GM19238 (cell line): ENCODE results near the gene TENT4A.
"Not testable (repeated sequence)": the region's sequence is repeated elsewhere in the genome, so short reads cannot be mapped to it uniquely, and the experiment has no call there.

Source experiments
- DNase-seq: peaks from one replicate; pipeline ENCODE4 v3.0.0; 2011; ENCODE audit warnings: low spot score; ENCODE audit not compliant: insufficient read length

TENT4A gene

GRCh38 chr5:6713274-6714225 lies at the start of gene TENT4A:
TSS of gene TENT4A (plus strand) at chr5:6713432. CDS start at chr5:6713984, 552 bp downstream.
- peak; percentile 41 for DNase-seq

GRCh38 chr5:6666762-6667161 lies 46.5 kb upstream of the TENT4A start:
- DNase-seq = no peak

GRCh38 chr5:6667648-6668047 lies 45.6 kb upstream of the TENT4A start:
- no peak for DNase-seq

- DNase-seq = not testable (repeated sequence)
Observed at GRCh38 chr5:6668717-6669116, 44.5 kb upstream of the TENT4A start.

GRCh38 chr5:6673031-6673430 lies 40.2 kb upstream of the TENT4A start:
- no peak for DNase-seq

- DNase-seq = no peak
Observed at GRCh38 chr5:6673963-6674362, 39.3 kb upstream of the TENT4A start.

- DNase-seq = no peak
Observed at GRCh38 chr5:6674421-6674820, 38.8 kb upstream of the TENT4A start.

- no peak for DNase-seq
Observed at GRCh38 chr5:6674886-6675285, 38.3 kb upstream of the TENT4A start.

- no peak for DNase-seq
Observed at GRCh38 chr5:6675784-6676491, 37.3 kb upstream of the TENT4A start.

GRCh38 chr5:6676702-6677101 lies 36.5 kb upstream of the TENT4A start:
- DNase-seq = no peak

- no peak for DNase-seq
Observed at GRCh38 chr5:6678385-6678784, 34.8 kb upstream of the TENT4A start.

GRCh38 chr5:6680922-6681321 lies 32.3 kb upstream of the TENT4A start:
- no peak for DNase-seq

GRCh38 chr5:6681682-6682081 lies 31.6 kb upstream of the TENT4A start:
- DNase-seq = no peak

- DNase-seq = no peak
Observed at GRCh38 chr5:6682239-6682638, 31.0 kb upstream of the TENT4A start.

GRCh38 chr5:6683241-6683640 lies 30.0 kb upstream of the TENT4A start:
- DNase-seq = no peak

- DNase-seq = no peak
Observed at GRCh38 chr5:6684075-6684474, 29.2 kb upstream of the TENT4A start.

GRCh38 chr5:6686501-6686900 lies 26.7 kb upstream of the TENT4A start:
- DNase-seq = no peak

- DNase-seq = no peak
Observed at GRCh38 chr5:6686915-6687409, 26.3 kb upstream of the TENT4A start.

- no peak for DNase-seq
Observed at GRCh38 chr5:6687505-6687904, 25.7 kb upstream of the TENT4A start.

- no peak for DNase-seq
Observed at GRCh38 chr5:6692906-6693305, 20.3 kb upstream of the TENT4A start.

GRCh38 chr5:6698696-6699095 lies 14.5 kb upstream of the TENT4A start:
- no peak for DNase-seq

- no peak for DNase-seq
Observed at GRCh38 chr5:6699357-6699756, 13.9 kb upstream of the TENT4A start.
